HG02885 (cell line): ENCODE results near the gene INAVA.
"Not testable (repeated sequence)": the region's sequence is repeated elsewhere in the genome, so short reads cannot be mapped to it uniquely, and the experiment has no call there.

ENCODE experiments used
- ATAC-seq: cut with Tn5 transposase; IDR thresholded peaks from one replicate; pipeline ENCODE4 v1.9.1; 2021; ENCODE audit warnings: mild to moderate bottlenecking; ENCODE audit not compliant: unreplicated experiment, poor library complexity

The INAVA gene

GRCh38 chr1:200912737-200913407 is 18.2 kb downstream of the INAVA start:
- no peak for ATAC-seq

- no peak for ATAC-seq
Measured at GRCh38 chr1:200916152-200916551, 21.5 kb downstream of the INAVA start.

DNA sequence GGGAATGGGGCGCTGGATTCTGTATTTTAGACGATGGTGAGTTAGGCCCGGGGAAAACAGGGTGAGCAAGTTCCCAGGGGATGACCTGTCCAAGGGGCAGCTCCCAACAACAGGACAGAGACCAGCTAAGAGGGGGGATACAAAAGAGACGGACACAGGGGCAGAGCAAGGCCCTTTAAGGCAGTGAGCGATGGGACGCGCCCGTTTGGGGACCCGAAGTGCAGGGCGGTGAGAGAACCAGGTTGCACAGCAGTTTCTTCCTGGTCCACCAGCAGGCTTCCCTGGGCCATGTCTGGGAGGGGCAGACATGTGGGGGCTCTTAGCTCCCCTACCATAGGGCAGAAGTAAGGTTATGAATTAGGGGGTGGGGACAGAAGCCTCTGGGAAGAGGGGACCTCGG is 22.0 kb downstream of the INAVA start:
- no peak for ATAC-seq

- no peak for ATAC-seq
Measured at GRCh38 chr1:200917291-200917817, 22.7 kb downstream of the INAVA start.

GRCh38 chr1:200918006-200918405 is 23.3 kb downstream of the INAVA start:
- ATAC-seq: no peak

DNA sequence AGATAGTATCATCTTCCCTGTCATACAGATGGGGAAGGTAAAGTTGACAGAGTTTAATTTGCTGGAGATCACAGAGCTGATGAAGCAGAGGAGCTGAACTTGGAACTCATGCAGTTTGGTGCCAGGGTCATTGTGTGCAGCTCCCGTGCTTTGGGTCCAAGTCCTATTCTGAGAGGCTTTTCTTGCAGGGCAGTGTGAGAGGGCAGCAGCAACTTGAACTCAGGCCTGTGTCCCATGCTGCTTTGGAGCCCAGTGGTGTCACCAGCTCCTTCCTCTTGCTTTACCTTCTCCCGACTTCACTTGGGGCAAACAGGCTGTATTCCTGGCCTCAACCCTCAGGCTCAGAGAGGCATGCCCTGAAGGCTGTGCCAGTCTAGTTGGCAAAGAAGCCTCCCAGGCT is 24.7 kb downstream of the INAVA start:
- no peak for ATAC-seq

GRCh38 chr1:200921571-200922110 is 26.9 kb downstream of the INAVA start:
- ATAC-seq: no peak

DNA sequence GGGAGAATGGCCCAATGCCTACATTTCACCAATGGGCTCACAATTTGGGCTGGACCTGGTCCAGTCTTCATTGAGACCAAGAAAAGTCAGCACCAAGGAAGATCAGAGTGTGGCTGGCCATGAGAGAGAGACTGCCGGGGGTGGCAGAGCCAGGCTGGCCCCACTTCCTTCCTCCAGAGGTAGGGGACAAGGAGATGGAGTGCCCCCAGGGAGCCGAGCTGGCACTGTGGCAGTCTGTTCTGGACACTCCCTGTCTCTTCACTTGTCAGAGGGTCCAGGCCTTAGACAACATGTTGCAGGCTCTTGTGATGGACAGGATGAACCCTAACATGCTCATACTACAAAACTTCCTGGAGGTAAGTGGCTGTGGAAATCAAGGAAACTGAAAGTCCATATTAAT is 27.7 kb downstream of the INAVA start:
- ATAC-seq: no peak

GRCh38 chr1:200923601-200924000 is 28.9 kb downstream of the INAVA start:
- ATAC-seq: no peak

GRCh38 chr1:200925831-200926230 is 31.1 kb downstream of the INAVA start:
- no peak for ATAC-seq

DNA sequence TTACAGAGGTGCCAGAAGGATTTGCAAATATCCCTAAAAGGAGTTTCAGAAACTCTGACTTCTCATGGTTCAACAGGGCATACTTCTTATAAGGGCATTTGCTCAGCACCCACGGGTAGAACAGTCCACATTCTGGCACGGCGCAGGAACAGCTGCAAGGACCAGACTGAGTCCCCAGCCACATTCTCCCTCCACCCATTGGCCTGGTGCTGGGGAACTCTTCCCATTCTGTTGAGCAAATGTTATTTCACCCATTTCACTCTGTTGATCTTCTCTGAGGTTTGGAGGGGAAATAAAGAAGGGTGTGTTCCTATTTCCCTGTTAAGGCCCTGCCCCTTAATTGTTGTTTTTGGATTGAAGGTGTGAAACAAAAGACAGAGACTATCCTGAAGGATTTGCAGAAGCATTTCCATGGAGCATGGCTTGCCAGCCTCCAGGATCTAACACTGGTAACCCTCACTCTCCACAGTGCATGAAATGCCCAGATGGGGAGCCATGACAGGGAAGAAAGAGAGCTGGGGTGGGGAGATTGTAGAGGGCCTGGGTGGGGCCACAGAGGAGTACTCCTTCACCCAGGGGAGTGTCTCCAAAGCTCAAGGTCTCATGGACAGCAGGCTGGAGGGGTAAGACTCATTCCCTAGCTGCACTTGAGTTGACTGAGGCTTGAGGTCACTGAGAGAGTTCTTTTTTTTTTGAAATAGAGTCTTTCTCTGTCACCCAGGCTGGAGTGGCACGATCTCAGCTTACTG is 35.0 kb downstream of the INAVA start:
- ATAC-seq: no peak

DNA sequence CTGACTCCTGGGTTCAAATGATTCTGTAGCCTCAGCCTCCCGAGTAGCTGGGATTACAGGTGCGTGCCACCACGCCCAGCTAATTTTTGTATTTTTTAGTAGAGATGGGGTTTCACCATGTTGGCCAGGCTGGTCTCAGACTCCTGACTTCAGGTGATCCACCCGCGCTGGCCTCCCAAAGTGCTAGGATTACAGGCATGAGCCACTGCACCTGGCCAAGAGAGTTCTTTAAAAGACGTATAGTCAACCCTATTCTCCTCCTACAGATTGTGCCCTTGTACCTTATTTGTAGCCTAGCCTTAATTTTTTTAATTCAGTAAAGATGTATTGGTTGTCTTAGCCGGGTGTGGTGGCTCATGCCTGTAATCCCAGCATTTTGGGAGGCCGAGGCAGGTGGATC is 35.6 kb downstream of the INAVA start:
- ATAC-seq: not testable (repeated sequence)

- ATAC-seq: no peak
Measured at GRCh38 chr1:200931776-200932175, 37.1 kb downstream of the INAVA start.

GRCh38 chr1:200934676-200935245 is 40.1 kb downstream of the INAVA start:
- ATAC-seq: no peak

DNA sequence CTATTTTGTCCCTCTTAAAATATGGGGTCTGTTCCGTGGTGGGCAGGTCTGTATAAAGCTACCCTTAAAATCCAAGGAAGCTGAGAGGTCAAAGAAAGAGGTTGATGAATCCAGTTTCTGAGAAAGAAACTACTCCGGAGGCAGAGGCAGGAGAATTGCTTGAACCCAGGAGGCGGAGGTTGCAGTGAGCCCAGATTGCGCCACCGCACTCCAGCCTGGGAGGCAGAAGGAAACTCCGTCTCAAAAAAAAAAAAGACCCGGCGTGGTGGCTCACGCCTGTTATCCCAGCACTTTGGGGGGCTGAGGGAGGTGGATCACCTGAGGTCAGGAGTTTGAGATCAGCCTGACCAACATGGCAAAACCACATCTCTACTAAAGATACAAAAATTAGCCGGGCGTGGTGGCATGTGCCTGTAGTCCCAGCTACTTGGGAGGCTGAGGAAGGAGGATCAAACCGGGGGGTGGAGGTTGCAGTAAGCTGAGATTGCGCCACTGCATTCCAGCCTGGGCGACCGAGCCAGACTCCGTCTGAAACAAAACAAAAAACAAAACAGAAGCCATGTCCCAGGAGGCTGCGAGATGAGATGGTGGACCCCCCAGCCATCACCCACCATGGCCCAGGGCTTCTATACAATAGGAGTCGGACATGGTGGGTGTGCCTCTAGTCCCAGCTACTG is 40.7 kb downstream of the INAVA start:
- ATAC-seq: not testable (repeated sequence)

DNA sequence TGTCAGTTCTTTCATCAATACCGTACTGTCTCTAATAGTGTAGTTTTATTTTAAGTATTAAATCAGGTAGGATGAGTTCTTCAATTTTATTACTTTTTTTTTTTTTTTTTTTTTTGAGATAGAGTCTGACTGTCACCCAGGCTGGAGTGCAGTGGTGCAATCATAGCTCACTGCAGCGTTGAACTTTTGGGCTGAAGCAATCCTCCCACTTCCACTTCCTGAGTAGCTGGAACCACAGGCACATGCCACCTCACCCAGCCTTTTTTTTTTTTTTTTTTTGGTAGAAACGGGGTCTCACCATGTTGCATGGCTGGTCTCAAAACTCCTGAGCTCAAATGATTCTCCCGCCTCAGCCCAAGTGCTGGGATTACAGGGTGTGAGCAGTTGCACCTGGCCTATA is 44.3 kb downstream of the INAVA start:
- ATAC-seq: no peak

DNA sequence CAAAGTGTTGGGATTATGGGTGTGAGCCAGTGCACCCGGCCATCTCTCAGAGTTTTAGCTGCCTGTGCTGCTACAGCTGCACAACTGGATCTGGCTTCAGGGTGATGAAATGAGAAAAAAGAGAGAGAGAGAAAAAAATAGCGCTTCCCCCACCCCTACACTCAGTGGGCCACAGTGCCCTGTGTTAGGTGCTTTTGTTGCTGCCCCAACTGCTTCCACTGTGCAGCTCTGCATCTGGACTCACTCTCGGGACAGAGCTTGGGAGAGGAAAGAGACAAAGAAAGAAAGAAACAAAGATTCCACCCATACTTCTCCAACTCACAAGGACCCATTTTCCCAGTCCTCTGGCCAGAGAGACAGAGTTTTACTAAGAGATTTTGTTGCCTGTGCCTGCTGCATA is 50.4 kb downstream of the INAVA start:
- ATAC-seq: no peak

- ATAC-seq: no peak
Measured at GRCh38 chr1:200947059-200947566, 52.4 kb downstream of the INAVA start.

DNA sequence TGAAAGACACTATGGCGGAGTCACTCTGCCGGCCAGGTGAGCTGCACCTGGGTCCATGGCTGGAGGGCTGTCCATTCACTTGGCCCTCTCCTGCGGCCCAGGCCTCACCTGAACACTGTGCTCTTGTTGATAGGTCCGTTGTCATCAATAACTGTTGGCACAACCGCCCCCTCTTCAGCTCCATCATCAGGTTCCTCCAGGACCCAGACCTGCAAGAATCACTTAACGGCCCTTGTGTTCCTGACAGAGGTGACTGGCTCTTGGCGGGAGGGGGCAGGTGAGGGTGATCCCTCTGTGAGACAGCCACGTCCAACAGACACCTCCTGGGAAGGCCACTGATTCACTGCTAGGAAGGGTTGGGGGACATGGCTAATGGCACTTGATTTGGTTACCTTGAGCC is 54.9 kb downstream of the INAVA start:
- no peak for ATAC-seq

- ATAC-seq: no peak
Measured at GRCh38 chr1:200951016-200951415, 56.3 kb downstream of the INAVA start.
